ENCODE measurements around the gene P2RX3.
"Not testable (repeated sequence)": the region's sequence is repeated elsewhere in the genome, so short reads cannot be mapped to it uniquely, and the experiment has no call there.

P2RX3 gene

GRCh38 chr11:57338142-57338541 is at the start of gene P2RX3:
Gene P2RX3 (plus strand): TSS chr11:57338352. CDS start chr11:57338551, 199 bp downstream.
- no peak for DNase-seq (ENCODE audit: low spot score)

DNA sequence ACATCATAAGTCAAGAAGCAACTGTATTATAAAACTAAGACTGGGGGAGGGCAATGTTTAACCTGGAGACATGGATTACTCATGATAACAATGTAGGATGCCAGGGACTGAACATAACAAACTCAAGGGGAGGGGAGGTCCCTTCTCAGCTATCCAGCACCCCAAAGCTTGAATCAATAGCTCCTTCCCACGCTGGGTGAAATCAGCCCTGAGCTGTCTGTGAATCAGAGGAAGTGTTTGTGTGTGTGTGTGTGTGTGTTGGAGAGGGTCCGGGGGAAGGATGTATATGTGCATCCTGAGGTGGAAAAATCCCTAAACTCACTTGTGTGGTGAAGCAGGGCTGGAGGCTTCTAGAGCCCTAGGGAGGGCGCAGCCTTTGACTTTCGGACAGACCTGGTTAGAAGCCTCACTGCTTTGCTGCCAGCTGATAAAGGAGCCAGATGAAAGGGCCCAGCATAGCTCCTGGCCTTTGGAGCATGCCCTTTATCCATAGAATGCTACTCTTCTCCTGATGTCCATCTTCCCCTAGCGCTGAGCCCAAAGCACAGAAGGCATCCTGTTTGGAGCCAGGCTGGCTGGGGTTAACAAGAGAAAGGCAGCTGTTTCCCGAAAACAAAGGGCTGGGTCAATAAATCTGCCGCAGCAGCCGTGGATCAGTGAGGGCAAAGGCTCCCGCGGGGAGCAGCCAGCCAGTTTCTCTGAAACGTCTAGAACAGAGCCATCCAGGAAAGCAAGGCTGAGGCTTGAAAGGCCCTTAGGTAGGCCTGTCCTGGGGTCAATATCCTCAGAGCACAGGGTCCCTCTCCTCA is 49.2 kb upstream of the P2RX3 start:
- DNase-seq (ENCODE audit: low spot score), result peak; percentile 80

DNA sequence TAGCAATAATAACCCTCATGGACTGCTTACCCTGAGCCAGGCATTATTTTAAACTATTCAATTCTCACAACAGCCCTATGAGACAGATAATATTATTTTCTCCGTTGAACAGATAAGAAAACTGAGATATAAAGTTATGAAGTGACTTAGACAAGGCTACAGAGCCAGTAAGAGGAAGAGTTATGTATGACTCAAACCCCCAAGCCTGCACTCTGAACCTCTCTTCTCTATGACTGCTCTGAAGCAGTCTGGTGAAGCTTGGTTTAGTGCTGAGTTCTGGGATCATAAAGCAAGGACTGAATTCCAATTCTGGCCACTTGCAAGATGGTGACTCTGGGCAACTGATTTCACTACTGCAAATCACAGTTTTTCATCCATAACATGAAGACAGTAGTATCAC is 47.9 kb upstream of the P2RX3 start:
- peak; percentile 45 for DNase-seq (ENCODE audit: low spot score)

- DNase-seq (ENCODE audit: low spot score), result peak; percentile 19
These were observed 43.7 kb upstream of the P2RX3 start for GRCh38 chr11:57294225-57295131.

GRCh38 chr11:57296205-57296604 is 41.9 kb upstream of the P2RX3 start:
- DNase-seq (ENCODE audit: low spot score), result not testable (repeated sequence)

DNA sequence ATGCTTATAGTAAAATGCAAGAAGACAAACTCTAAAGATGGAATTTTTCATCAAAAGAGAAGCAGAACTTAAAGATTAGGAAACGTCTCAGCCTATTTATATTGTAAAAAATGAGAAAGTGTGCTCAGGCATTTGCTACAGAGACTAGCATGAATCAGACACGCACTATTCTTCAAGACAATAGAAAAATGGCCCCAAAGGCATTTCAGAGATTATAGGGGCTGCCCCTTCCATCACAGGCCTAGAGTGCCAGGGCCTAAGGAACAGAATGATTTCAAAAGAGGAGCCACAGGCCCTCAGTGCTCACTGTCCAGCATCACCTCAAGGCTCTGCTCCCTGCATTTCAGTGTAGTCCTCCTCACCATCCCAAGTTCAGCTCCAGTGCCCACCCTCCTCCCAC is 40.9 kb upstream of the P2RX3 start:
- no peak for DNase-seq (ENCODE audit: low spot score)

DNA sequence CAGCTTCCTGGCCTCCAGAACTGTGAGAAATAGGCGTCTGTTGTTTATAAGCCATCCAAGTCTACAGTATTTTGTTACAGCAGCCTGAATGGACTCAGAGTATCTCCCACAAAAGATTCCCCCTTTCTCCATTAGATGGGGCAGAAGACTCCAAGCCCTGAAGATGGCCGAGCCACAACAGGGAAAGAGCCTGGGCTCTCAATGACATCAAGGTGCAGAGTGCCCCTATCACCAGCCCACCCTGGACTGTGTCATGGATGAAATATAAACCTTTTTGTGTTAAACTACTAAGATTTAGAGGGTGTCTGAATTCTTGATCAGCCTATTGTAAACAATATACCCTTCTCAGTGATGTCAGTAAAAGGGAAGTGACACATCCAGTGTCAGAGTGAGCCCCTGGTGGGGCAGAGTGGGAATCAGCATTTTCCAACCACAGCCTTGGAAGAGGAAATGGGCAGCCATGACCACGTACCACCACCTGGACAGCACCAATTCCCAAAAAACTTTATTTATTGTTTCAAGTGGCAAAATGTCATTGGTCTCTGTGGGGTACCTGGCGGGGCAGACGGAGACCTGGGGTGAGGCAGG is 38.9 kb upstream of the P2RX3 start:
- no peak for DNase-seq (ENCODE audit: low spot score)

- no peak for DNase-seq (ENCODE audit: low spot score)
These were observed 37.4 kb upstream of the P2RX3 start for GRCh38 chr11:57300785-57301184.

GRCh38 chr11:57301711-57302423 is 36.3 kb upstream of the P2RX3 start:
- no peak for DNase-seq (ENCODE audit: low spot score)

- DNase-seq (ENCODE audit: low spot score), result no peak
These were observed 35.7 kb upstream of the P2RX3 start for GRCh38 chr11:57302489-57302888.

- DNase-seq (ENCODE audit: low spot score), result no peak
These were observed 34.7 kb upstream of the P2RX3 start for GRCh38 chr11:57303280-57303989.

DNA sequence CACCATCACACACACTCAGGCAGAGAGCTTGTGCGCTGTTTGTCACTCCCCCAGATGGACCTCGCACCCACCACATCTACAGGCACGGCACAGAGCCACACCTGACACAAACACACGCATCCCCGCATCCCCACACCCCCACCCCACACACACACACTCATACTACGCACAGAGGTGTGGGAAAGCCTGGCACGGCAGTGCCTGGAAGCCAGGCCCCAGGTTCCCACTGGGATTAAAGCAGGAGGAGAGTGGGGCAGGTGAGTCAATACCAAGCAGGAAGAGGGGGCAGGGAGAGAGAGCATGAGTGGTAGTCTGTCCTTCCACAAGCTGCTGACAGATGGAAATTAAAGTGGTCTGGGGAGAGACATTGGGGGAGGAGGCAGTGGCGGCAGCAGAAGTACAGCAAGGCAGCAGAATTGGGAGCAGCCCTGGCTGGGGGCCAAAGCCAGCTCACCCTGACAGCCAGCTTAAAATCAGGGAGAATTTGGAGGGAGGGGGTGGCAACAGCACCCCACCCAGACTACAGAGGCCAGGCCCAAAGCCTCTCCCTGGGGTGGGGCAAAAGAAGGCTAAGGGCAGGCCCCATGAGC is 34.1 kb upstream of the P2RX3 start:
- DNase-seq (ENCODE audit: low spot score), result peak; percentile 58

GRCh38 chr11:57305523-57305922 is 32.6 kb upstream of the P2RX3 start:
- no peak for DNase-seq (ENCODE audit: low spot score)

DNA sequence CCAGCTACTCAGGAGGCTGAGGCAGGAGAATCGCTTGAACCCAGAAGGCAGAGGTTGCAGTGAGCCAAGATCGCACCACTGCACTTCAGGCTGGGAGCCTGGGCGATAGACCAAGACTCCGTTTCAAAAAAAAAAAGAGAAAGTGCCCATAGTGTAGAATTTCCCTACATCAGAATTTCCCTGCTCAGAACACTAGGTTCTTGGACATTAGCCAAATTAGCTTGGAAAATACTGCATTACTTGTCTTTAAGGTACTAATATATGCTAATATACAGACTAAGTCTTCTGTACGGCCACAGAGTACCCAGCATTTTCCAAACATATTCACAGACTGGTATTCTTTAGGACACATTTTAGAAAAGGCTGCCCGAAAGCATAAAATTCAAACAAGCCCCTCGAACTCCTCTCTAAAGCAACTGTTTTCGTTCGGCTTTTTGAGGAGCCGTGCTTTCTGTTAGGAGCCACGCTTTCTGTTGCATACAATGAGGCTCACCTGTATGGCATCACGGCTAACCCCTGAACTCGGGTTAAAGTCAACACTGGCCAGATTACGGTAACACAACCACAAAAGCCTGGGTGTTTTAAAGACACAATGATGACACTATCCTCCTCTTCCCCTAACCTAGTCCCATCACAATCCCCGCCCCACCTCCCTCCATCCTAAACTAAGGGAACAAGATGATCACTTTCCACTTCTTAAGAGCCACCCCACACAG is 31.8 kb upstream of the P2RX3 start:
- DNase-seq (ENCODE audit: low spot score), result no peak

- DNase-seq (ENCODE audit: low spot score), result no peak
These were observed 31.1 kb upstream of the P2RX3 start for GRCh38 chr11:57306940-57307565.

DNA sequence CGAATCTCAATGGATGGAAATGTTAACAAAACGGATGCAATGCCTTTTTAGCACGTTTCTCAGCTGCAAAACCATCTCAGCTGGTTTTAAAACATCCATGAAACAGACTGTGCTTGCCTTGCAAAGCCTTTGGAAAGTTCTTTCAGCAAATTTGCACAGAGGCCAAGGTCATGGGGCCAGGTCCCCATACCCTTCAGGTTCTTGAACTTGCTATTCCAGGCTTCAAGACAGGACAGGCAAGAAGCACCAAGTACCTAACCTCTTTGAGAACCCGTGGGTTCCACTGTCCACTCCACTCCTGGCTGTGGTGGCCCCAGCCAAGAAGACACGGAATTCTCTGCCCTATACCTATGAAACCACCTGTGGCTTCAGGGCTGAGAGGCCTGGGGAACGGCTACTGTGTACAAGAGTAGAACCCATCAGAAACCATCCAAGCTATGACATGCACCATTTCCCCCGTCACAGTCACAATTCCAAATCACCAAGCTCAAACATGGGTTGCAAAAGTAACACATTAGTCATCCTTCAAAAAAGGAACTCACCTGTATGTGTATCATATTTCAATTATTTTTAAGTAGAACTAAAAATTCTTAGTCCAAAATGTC is 30.4 kb upstream of the P2RX3 start:
- DNase-seq (ENCODE audit: low spot score), result peak; percentile 58

GRCh38 chr11:57308426-57309060 is 29.6 kb upstream of the P2RX3 start:
- DNase-seq (ENCODE audit: low spot score), result no peak

- DNase-seq (ENCODE audit: low spot score), result no peak
These were observed 28.8 kb upstream of the P2RX3 start for GRCh38 chr11:57309106-57310059.

All from kidney tubule cell (primary cell).